H1 (cell line): ENCODE data around the gene SCN1B. TPM values are rescaled to one million over a fixed set of nuclear protein-coding genes. Genes with fewer than 3 reads are reported as not detected.
"Not testable (repeated sequence)": the region's sequence is repeated elsewhere in the genome, so short reads cannot be mapped to it uniquely, and the experiment has no call there.

Experiments used
- CTCF ChIA-PET: fragments of 300-600 bp; sonication (Branson Sonifier 250); formaldehyde crosslinking; loops from one replicate; lab custom pipeline; 2021; ENCODE audit not compliant: partially characterized antibody; lab: Charles Lee
- POLR2A ChIA-PET: fragments of 300-600 bp; sonication (Branson Sonifier 250); formaldehyde crosslinking; loops from one replicate; lab custom pipeline; 2021; ENCODE audit warnings: inconsistent platforms; ENCODE audit not compliant: partially characterized antibody; lab: Charles Lee
- DNase-seq, 2 experiments: peaks; one replicate each; pipeline versions ENCODE4 v3.0.0 to v3.0.0-alpha.2; 2010 to 2022; ENCODE audit warnings: low spot score in 2 of 2, low read depth in 1 of 2, mixed read lengths in 1 of 2
- FAIRE-seq: peaks from 2 replicates; lab custom pipeline; 2011; peaks lifted over from hg19 to GRCh38; lab: Jason Lieb, UNC
- H2AFZ ChIP-seq: 2 replicates; pipeline ENCODE4 v1.8.1; 2012; ENCODE audit warnings: low read length, inconsistent platforms
- H2AK5ac ChIP-seq: 2 replicates; pipeline ENCODE4 v1.6.1; 2013; ENCODE audit warnings: low read depth, low read length
- H2BK120ac ChIP-seq: replicated peaks from 2 replicates; pipeline ENCODE3; 2013; ENCODE audit warnings: low read depth, low read length, inconsistent platforms
- H2BK12ac ChIP-seq: 2 replicates; pipeline ENCODE4 v1.6.1; 2013; ENCODE audit warnings: low read depth, low read length
- H2BK15ac ChIP-seq: 2 replicates; pipeline ENCODE4 v1.6.1; 2013; ENCODE audit warnings: low read length
- H2BK20ac ChIP-seq: 2 replicates; pipeline ENCODE4 v1.6.1; 2013; ENCODE audit warnings: low read length
- H2BK5ac ChIP-seq: 2 replicates; pipeline ENCODE4 v1.6.1; 2013; ENCODE audit warnings: low read depth, low read length
- H3K14ac ChIP-seq: 2 replicates; pipeline ENCODE4 v1.6.1; 2013; ENCODE audit warnings: inconsistent platforms; ENCODE audit not compliant: insufficient read length
- H3K18ac ChIP-seq: 2 replicates; pipeline ENCODE4 v1.6.1; 2013; ENCODE audit warnings: low read length; ENCODE audit errors: extremely low read depth
- H3K23ac ChIP-seq: 2 replicates; pipeline ENCODE4 v1.6.1; 2013; ENCODE audit warnings: inconsistent platforms; ENCODE audit not compliant: insufficient read length
- H3K23me2 ChIP-seq: 2 replicates; pipeline ENCODE4 v1.6.1; 2013; ENCODE audit warnings: low read depth, low read length
- H3K27ac ChIP-seq: 2 replicates; pipeline ENCODE4 v1.6.1; 2011; ENCODE audit warnings: low read depth, low read length, inconsistent platforms
- H3K27me3 ChIP-seq, 4 experiments: replicated peaks in 1 of 4; 1 replicate in 1 of 4; 2 replicates in 3 of 4; pipeline versions ENCODE4 v1.6.1 to v1.8.1; 2011 to 2013; ENCODE audit warnings: low read length in 3 of 4, mild to moderate bottlenecking in 3 of 4, inconsistent platforms in 2 of 4, mixed read lengths in 2 of 4, moderate library complexity in 1 of 4; ENCODE audit not compliant: control insufficient read depth in 3 of 4, insufficient read depth in 3 of 4; ENCODE audit errors: extremely low read depth in 1 of 4
- H3K36me3 ChIP-seq, 4 experiments: 2 replicates each; pipeline versions ENCODE4 v1.6.1 to v1.8.1; 2011 to 2013; ENCODE audit warnings: mild to moderate bottlenecking in 4 of 4, low read length in 3 of 4, moderate library complexity in 2 of 4, control low read depth in 1 of 4, inconsistent platforms in 1 of 4; ENCODE audit not compliant: insufficient read depth in 4 of 4, control insufficient read depth in 2 of 4
- H3K4ac ChIP-seq: replicated peaks from 2 replicates; pipeline ENCODE3; 2013; ENCODE audit warnings: low read length, low read depth, mixed read lengths, inconsistent platforms; ENCODE audit not compliant: insufficient read length
- H3K4me1 ChIP-seq, 4 experiments: replicated peaks in 1 of 4; 1 replicate in 1 of 4; 2 replicates in 3 of 4; pipeline versions ENCODE4 v1.6.1 to v1.8.1; 2011 to 2013; ENCODE audit warnings: low read length in 3 of 4, inconsistent platforms in 2 of 4, mixed read lengths in 1 of 4; ENCODE audit not compliant: insufficient read depth in 4 of 4, control insufficient read depth in 3 of 4
- H3K4me2 ChIP-seq, 2 experiments: 2 replicates each; pipeline versions ENCODE4 v1.6.1 to v1.8.1; 2011 to 2013; ENCODE audit warnings: low read depth in 2 of 2, low read length in 2 of 2, control low read depth in 1 of 2, inconsistent platforms in 1 of 2, mild to moderate bottlenecking in 1 of 2; ENCODE audit not compliant: insufficient read depth in 1 of 2
- H3K4me3 ChIP-seq, 4 experiments: fragments of 200-600, 300-600 bp in 1 of 4; sonication (generic), shearing (Covaris generic), sonication (Bioruptor Twin) in 1 of 4; 2 replicates each; pipeline versions ENCODE4 v1.5.1 to v1.8.1; 2011 to 2016; ENCODE audit warnings: low read length in 4 of 4, low read depth in 3 of 4, control low read depth in 2 of 4, inconsistent platforms in 2 of 4, mild to moderate bottlenecking in 2 of 4, mixed read lengths in 1 of 4, moderate library complexity in 1 of 4; ENCODE audit not compliant: insufficient read depth in 2 of 4; ENCODE audit errors: extremely low read depth in 1 of 4
- H3K56ac ChIP-seq: replicated peaks from 2 replicates; pipeline ENCODE3; 2013; ENCODE audit warnings: low read depth, mild to moderate bottlenecking, mixed read lengths, low read length, inconsistent platforms; ENCODE audit not compliant: insufficient read length
- H3K79me1 ChIP-seq: 2 replicates; pipeline ENCODE4 v1.6.1; 2013; ENCODE audit warnings: low read depth, low read length, control low read depth
- H3K79me2 ChIP-seq, 2 experiments: 2 replicates each; pipeline versions ENCODE4 v1.6.1 to v1.8.1; 2012 to 2013; ENCODE audit warnings: low read length in 2 of 2, mild to moderate bottlenecking in 2 of 2, inconsistent platforms in 1 of 2; ENCODE audit not compliant: insufficient read depth in 2 of 2, control insufficient read depth in 1 of 2
- H3K9ac ChIP-seq, 4 experiments: replicated peaks in 1 of 4; 1 replicate in 1 of 4; 2 replicates in 3 of 4; pipeline versions ENCODE4 v1.6.1 to v1.8.1; 2011 to 2013; ENCODE audit warnings: low read depth in 3 of 4, low read length in 3 of 4, control low read depth in 2 of 4, mild to moderate bottlenecking in 2 of 4, moderate library complexity in 2 of 4, inconsistent platforms in 1 of 4; ENCODE audit errors: extremely low read depth in 1 of 4
- H3K9me3 ChIP-seq, 2 experiments: 2 replicates each; pipeline versions ENCODE4 v1.6.1 to v1.8.1; 2012 to 2013; ENCODE audit warnings: mild to moderate bottlenecking in 2 of 2, moderate library complexity in 2 of 2, control low read depth in 1 of 2, inconsistent platforms in 1 of 2, low read depth in 1 of 2, low read length in 1 of 2, mixed read lengths in 1 of 2; ENCODE audit not compliant: insufficient read depth in 2 of 2
- H4K20me1 ChIP-seq, 2 experiments: replicated peaks in 1 of 2; 2 replicates each; pipeline versions ENCODE3 to v1.8.1; 2011 to 2013; ENCODE audit warnings: inconsistent platforms in 2 of 2, low read length in 2 of 2, mild to moderate bottlenecking in 1 of 2; ENCODE audit not compliant: insufficient read depth in 2 of 2, control insufficient read depth in 1 of 2
- H4K5ac ChIP-seq: 2 replicates; pipeline ENCODE4 v1.6.1; 2013; ENCODE audit warnings: low read length, low read depth, mixed read lengths, inconsistent platforms; ENCODE audit not compliant: insufficient read length
- H4K8ac ChIP-seq: 2 replicates; pipeline ENCODE4 v1.8.0; 2013; ENCODE audit warnings: mild to moderate bottlenecking, moderate library complexity, low read length, inconsistent platforms; ENCODE audit not compliant: insufficient read depth; ENCODE audit errors: extremely low read depth
- H4K91ac ChIP-seq: replicated peaks from 2 replicates; pipeline ENCODE3; 2013; ENCODE audit warnings: low read length, mixed read lengths, inconsistent platforms; ENCODE audit not compliant: insufficient read length
- WGBS, 2 experiments: shearing (Covaris generic) in 1 of 2; methylation state at CpG; one replicate each; pipeline versions ENCODE4 v1.1.6 to v1.1.7; 2013 to 2015; ENCODE audit warnings: low lambda C conversion rate in 2 of 2, mixed read lengths in 2 of 2, inconsistent platforms in 1 of 2, low coverage in 1 of 2, missing lambda C conversion rate in 1 of 2; ENCODE audit not compliant: insufficient replicate concordance in 2 of 2, insufficient coverage in 1 of 2, insufficient read length in 1 of 2; ENCODE audit errors: extremely low coverage in 1 of 2, missing lambda C conversion rate in 1 of 2; 5-methylcytosine and 5-hydroxymethylcytosine counted together
- polyA plus RNA-seq, 7 experiments: library from polyadenylated mRNA; depleted of rRNA in 3 of 7; stranded (reverse) in 5 of 7; unstranded in 2 of 7; fragments of >200 nt in 5 of 7; fragments of 200-250 nt in 2 of 7; gene quantifications; 1 replicate in 5 of 7; 2 replicates in 1 of 7; 4 replicates in 1 of 7; pipeline versions ENCODE4 v1.2.1 to v1.2.3, GENCODE V29; 2011 to 2013; ENCODE audit warnings: missing spikeins in 2 of 7, mixed read lengths in 2 of 7
- total RNA-seq: library from RNA; stranded (reverse); fragmentation: NEBNext Ultra II Directional; extraction: Animal tissue kit (Norgen Biotek cat#: 25700); gene quantifications from 2 replicates; pipeline ENCODE4 v1.2.1, GENCODE V29; 2021

Gene SCN1B
- total and polyA plus RNA-seq, 2 of the 8 experiments (the other 6 are each of a cell fraction or from before 2014, with no cell fraction given), result 3.1 to 3.5 TPM

GRCh38 chr19:35028600-35028885 lies 1.7 kb upstream of the SCN1B start:
- ChIA-PET POLR2A (interaction anchor here (0.6 to 24.8 kb wide), 6 partner anchors 11 to 38 kb away, joined by 3 to 366 read pairs (median 6); partner anchors contain the start of gene GRAMD1A), CTCF (interaction anchor here (0.9 to 1.7 kb wide), 4 partner anchors 15 to 56 kb away, joined by 3 to 7 read pairs (median 6); no protein-coding TSS in a partner anchor)

GRCh38 chr19:35029275-35029736 lies 964 bp upstream of the SCN1B start:
- not testable (repeated sequence) for H2BK5ac ChIP-seq, H2BK120ac ChIP-seq, H3K4ac ChIP-seq, H2BK20ac ChIP-seq, H4K91ac ChIP-seq, H3K79me2 ChIP-seq, H3K9me3 ChIP-seq, H3K4me3 ChIP-seq, H3K56ac ChIP-seq, H2BK15ac ChIP-seq, H3K27ac ChIP-seq, H3K14ac ChIP-seq, H2AK5ac ChIP-seq, H3K79me1 ChIP-seq, H4K5ac ChIP-seq, H4K8ac ChIP-seq, FAIRE-seq, H3K18ac ChIP-seq, H3K23me2 ChIP-seq, H2BK12ac ChIP-seq, H2AFZ ChIP-seq, DNase-seq, H3K23ac ChIP-seq, H3K9ac ChIP-seq, H3K4me1 ChIP-seq
- POLR2A ChIA-PET, result interaction anchor here (0.7 to 24.8 kb wide), 9 partner anchors 10 to 190 kb away, joined by 3 to 366 read pairs (median 4); partner anchors contain the start of genes GRAMD1A, HPN and ZNF792
- 72% methylated on average over 9 of the region's 11 CpGs; no CpG with 5 or more reads in 1 of the 2 experiments for WGBS, 2 experiments
- peak overlapping the region; percentile 77 to 95; a peak in 2 of 4 replicates for H3K4me2 ChIP-seq
- H3K27me3 ChIP-seq, result peaks cover 4 to 32% (median 28%) of the 10 kb centered on the region in 4 experiments
- CTCF ChIA-PET, result interaction anchor here (0.9 kb wide), 1 partner anchor 21 kb away, joined by 3 read pairs; no protein-coding TSS in a partner anchor
- peaks cover 11 to 37% (median 26%) of the 10 kb centered on the region in 4 experiments for H3K36me3 ChIP-seq
- peaks cover 7 to 13% of the 10 kb centered on the region in 2 experiments for H4K20me1 ChIP-seq

More at GRCh38 chr19:35028600-35028885, 1.7 kb upstream of the SCN1B start:
- not testable (repeated sequence) for H3K9ac ChIP-seq, DNase-seq, H2BK15ac ChIP-seq, H3K4ac ChIP-seq, H2BK12ac ChIP-seq, H2AFZ ChIP-seq, H3K79me2 ChIP-seq, H2BK20ac ChIP-seq, H3K18ac ChIP-seq, H2AK5ac ChIP-seq, H4K91ac ChIP-seq, H3K23ac ChIP-seq, FAIRE-seq, H4K8ac ChIP-seq, H3K23me2 ChIP-seq, H3K56ac ChIP-seq, H3K4me1 ChIP-seq, H3K27ac ChIP-seq, H3K4me3 ChIP-seq, H3K14ac ChIP-seq, H4K5ac ChIP-seq, H3K9me3 ChIP-seq, H2BK5ac ChIP-seq, H3K4me2 ChIP-seq, H3K79me1 ChIP-seq, H2BK120ac ChIP-seq
- Histone ChIP-seq H4K20me1 (peaks cover 7 to 18% of the 10 kb centered on the region in 2 experiments), H3K27me3 (peaks cover 4 to 32% (median 28%) of the 10 kb centered on the region in 4 experiments), H3K36me3 (peaks cover 17 to 45% (median 33%) of the 10 kb centered on the region in 4 experiments)
- WGBS, 2 experiments, result 78% methylated on average over 3 of the region's 3 CpGs; no CpG with 5 or more reads in 1 of the 2 experiments
